Spleen (tissue), 7 donors: ENCODE measurements around the gene ELF4.

Experiments used
- POLR2A ChIP-seq, 3 donors: fragments of 450-650 bp; IDR thresholded peaks; one replicate each; pipeline ENCODE4 v1.5.1; 2017; ENCODE audit warnings: antibody characterized with exemption in 3 of 3, mild to moderate bottlenecking in 1 of 3
- POLR2AphosphoS5 ChIP-seq, 3 donors: sonication (generic); formaldehyde crosslinking; IDR thresholded peaks; one replicate each; pipeline ENCODE4 v1.5.1; 2017; ENCODE audit warnings: antibody characterized with exemption in 3 of 3
- TF ChIP-seq, protein P1 (sequence below), 11 experiments: fragments of 200-600 bp in 7 of 11; fragments of 450-650 bp in 4 of 11; sonication (generic) in 4 of 11; IDR thresholded peaks in 8 of 11; conservative IDR thresholded peaks in 3 of 11; 1 replicate in 7 of 11; 2 replicates in 4 of 11; pipeline versions ENCODE4 v1.4.0 to v1.8.0; 2016 to 2021; ENCODE audit warnings: antibody characterized with exemption in 11 of 11, inconsistent platforms in 4 of 11, mild to moderate bottlenecking in 1 of 11
- donor health status: DM: no; HTN: no; CAD: no; lungs with moderate emphysema.
- donor health status: DM: no; HTN: no; CAD: no.
- donor health status: DM: no; HTN: no; CAD: no.

DNA sequence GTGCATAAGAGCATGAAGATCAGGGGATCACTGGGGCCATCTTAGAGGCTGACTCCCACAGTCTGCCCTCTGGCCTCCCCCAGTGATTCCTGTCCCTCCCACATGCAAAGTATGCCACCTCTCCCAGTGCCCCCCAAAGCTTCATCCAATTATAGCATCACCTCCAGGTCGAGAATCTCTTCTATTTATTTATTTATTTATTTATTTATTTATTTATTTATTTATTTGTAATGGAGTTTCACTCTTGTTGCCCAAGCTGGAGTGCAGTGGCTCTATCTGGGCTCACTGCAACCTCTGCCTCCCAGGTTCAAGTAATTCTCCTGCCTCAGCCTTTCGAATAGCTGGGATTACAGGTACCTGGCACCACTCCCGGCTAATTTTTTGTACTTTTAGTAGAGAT lies 77.7 kb downstream of the ELF4 start:
- TF ChIP-seq, protein P1, sequence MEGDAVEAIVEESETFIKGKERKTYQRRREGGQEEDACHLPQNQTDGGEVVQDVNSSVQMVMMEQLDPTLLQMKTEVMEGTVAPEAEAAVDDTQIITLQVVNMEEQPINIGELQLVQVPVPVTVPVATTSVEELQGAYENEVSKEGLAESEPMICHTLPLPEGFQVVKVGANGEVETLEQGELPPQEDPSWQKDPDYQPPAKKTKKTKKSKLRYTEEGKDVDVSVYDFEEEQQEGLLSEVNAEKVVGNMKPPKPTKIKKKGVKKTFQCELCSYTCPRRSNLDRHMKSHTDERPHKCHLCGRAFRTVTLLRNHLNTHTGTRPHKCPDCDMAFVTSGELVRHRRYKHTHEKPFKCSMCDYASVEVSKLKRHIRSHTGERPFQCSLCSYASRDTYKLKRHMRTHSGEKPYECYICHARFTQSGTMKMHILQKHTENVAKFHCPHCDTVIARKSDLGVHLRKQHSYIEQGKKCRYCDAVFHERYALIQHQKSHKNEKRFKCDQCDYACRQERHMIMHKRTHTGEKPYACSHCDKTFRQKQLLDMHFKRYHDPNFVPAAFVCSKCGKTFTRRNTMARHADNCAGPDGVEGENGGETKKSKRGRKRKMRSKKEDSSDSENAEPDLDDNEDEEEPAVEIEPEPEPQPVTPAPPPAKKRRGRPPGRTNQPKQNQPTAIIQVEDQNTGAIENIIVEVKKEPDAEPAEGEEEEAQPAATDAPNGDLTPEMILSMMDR (IDR thresholded peaks at IDR 0.05 in 8 of 11, conservative IDR thresholded peaks at IDR 0.05 in 3 of 11) = no peak
- no peak for TF ChIP-seq POLR2AphosphoS5 (IDR thresholded peaks at IDR 0.05)
- TF ChIP-seq POLR2A (IDR thresholded peaks at IDR 0.05) = no peak
